Activated CD4-positive, alpha-beta T cell treated with anti-CD3 and anti-CD28 coated beads, Interleukin-2, amount 10 ng/mL, durations not matched to agents 7 days and 5 days (primary cell): ENCODE measurements around the gene PAFAH2. TPM values are rescaled to one million over a fixed set of nuclear protein-coding genes. Genes with fewer than 3 reads are reported as not detected.
"Not testable (repeated sequence)": the region's sequence is repeated elsewhere in the genome, so short reads cannot be mapped to it uniquely, and the experiment has no call there.

Experiments
- CTCF ChIA-PET: fragments of 350-600 bp; sonication (Branson Sonifier 250); formaldehyde crosslinking; loops from one replicate; lab custom pipeline; 2021; ENCODE audit warnings: antibody characterized with exemption; lab: Charles Lee
- POLR2A ChIA-PET: fragments of 350-600 bp; sonication (Branson Sonifier 250); formaldehyde crosslinking; loops from one replicate; lab custom pipeline; 2021; ENCODE audit warnings: antibody characterized with exemption; lab: Charles Lee
- DNase-seq: peaks from one replicate; pipeline ENCODE4 v3.0.0-alpha.2; 2020
- H3K27ac Mint-ChIP-seq: one replicate; pipeline ENCODE4 v1.8.0; 2021; ENCODE audit warnings: mild to moderate bottlenecking, moderate library complexity, mixed read lengths
- H3K27me3 Mint-ChIP-seq: one replicate; pipeline ENCODE4 v1.8.0; 2021; ENCODE audit warnings: mixed read lengths
- H3K36me3 Mint-ChIP-seq: one replicate; pipeline ENCODE4 v1.8.0; 2021; ENCODE audit warnings: low read depth, mixed read lengths
- H3K4me1 Mint-ChIP-seq: one replicate; pipeline ENCODE4 v1.8.0; 2021; ENCODE audit warnings: mixed read lengths
- H3K4me3 Mint-ChIP-seq: one replicate; pipeline ENCODE4 v1.8.0; 2021; ENCODE audit warnings: mild to moderate bottlenecking, moderate library complexity, mixed read lengths
- H3K9me3 Mint-ChIP-seq: one replicate; pipeline ENCODE4 v1.8.0; 2021; ENCODE audit warnings: mixed read lengths
- total RNA-seq, 2 experiments: library from RNA; stranded (reverse); gene quantifications; one replicate each; pipeline ENCODE4 v1.2.3, GENCODE V29; 2021

Gene PAFAH2
- total RNA-seq, 2 experiments from 2014 or later: 10.1 to 11.9 TPM

DNA sequence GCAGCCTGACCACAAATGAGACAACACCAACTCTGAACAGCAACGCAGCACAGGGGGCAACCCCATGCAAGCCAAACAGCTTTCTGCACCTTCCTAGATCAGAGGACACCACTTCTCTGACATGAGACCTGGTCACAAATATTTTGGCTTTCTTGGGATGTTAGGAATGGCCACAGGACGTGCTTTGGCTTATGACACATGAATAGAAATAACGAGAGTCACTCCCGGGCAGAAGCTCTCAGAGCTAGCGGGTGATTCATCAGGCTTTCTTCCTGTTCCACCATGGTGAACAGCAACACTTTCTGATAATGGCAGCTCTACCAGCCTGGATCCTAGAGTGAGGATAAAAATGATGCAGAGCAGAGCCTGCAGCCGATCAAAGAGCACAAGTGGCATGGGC lies 39.4 kb downstream of the PAFAH2 start:
- H3K27me3 Mint-ChIP-seq: no peaks in the 10 kb centered on the region
- peaks cover 8% of the 10 kb centered on the region for H3K4me1 Mint-ChIP-seq
- no peak overlapping the region for H3K4me3 Mint-ChIP-seq
- H3K36me3 Mint-ChIP-seq: peaks cover 58% of the 10 kb centered on the region
- ChIA-PET CTCF (no interaction called here), POLR2A (no interaction called here)
- H3K27ac Mint-ChIP-seq: no peak overlapping the region
- peaks cover 2% of the 10 kb centered on the region for H3K9me3 Mint-ChIP-seq
- DNase-seq: no peak

DNA sequence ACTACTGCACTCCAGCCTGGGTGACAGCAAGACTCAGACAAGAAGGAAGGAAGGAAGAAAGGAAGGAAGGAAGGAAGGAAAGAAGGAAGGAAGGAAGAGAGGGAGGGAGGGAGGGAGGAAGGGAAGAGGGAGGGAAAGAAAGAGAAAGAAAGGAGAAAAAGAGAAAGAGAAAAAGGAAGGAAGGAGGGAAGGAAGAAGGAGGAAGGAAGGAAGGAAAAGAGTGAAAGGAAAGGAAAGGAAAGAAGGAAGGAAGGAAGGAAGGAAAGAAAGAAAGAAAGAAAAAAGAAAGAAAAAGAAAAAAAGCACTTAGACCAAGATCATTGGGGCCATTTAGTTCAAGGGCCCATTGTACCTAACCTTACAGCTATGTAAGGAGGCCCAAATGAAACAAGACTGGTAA lies 42.3 kb downstream of the PAFAH2 start:
- Mint-ChIP-seq H3K27ac (no peak overlapping the region), H3K27me3 (no peaks in the 10 kb centered on the region), H3K4me1 (peaks cover 10% of the 10 kb centered on the region), H3K4me3 (no peak overlapping the region), H3K36me3 (peaks cover 34% of the 10 kb centered on the region), H3K9me3 (peaks cover 2% of the 10 kb centered on the region)
- ChIA-PET CTCF (interaction anchor here (0.9 to 1.1 kb wide), 2 partner anchors 42 to 60 kb away, joined by 3 read pairs; partner anchors contain the start of gene PAFAH2), POLR2A (no interaction called here)
- no peak for DNase-seq

DNA sequence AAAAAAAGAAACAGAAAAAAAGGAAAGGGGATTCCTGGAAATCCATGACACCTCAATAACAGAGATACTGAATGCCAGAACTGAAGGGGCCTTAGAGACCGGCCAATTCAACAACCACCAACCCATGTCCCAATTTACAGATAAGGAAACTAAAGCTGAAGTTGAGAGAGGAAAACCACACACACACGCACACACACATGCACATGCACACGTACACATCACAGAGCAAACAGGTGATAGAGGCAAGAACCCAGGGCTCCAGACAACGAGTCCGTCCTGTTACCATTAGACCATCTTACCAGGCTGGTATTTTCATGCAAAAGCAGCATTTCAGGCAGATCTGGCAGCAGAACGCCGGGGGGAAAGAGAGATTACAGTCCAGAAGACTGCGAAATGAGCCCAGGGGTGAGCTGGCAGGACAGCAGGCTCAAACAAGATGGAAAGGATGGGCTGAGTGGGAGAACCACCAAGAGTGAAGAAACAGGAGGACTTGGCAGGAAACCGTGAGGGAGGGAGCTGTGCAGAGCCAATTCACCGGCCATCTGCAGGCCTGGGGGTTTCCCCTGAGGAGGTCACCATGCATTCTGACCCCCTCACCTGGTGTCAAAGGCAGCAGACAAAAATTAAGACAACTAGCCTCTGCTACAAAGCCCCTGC lies 43.5 kb downstream of the PAFAH2 start:
- ChIA-PET POLR2A (no interaction called here), CTCF (interaction anchor here (0.6 to 1.1 kb wide), 2 partner anchors 59 to 64 kb away, joined by 3 read pairs; no protein-coding TSS in a partner anchor)
- no peak for DNase-seq
- no peaks in the 10 kb centered on the region for H3K27me3 Mint-ChIP-seq
- H3K36me3 Mint-ChIP-seq: peaks cover 22% of the 10 kb centered on the region
- peaks cover 10% of the 10 kb centered on the region for H3K4me1 Mint-ChIP-seq
- H3K9me3 Mint-ChIP-seq: peaks cover 2% of the 10 kb centered on the region
- H3K4me3 Mint-ChIP-seq: no peak overlapping the region
- peak overlapping the region; percentile 80 for H3K27ac Mint-ChIP-seq

DNA sequence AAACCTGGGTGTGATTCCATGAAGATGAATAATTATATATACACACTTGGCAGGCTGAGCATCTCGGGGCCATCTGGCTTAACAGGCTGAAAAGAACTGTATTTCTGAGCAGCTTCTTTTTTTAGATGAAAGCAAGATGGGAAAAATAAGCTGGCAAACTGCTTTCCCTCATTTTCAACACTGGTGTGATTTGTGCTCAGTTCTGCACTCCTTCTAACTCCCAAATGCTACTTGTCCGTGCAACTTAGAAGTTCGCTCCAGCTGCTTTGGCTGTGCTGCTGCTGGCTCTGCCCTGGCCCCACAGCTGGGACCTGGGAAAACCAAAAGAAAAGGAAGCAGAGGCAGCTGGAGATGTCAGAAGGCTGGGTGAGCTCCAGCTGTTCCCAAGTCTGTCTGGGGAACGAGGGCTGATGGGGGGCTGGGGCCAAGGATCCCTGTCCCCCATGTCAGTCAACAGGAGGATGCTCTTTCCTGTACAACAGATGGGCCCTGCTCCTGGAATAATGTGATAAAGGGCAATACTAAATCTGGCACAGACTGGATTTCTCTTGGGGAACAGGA lies 44.9 kb downstream of the PAFAH2 start:
- CTCF ChIA-PET: no interaction called here
- no peak overlapping the region for H3K4me3 Mint-ChIP-seq
- DNase-seq: no peak

DNA sequence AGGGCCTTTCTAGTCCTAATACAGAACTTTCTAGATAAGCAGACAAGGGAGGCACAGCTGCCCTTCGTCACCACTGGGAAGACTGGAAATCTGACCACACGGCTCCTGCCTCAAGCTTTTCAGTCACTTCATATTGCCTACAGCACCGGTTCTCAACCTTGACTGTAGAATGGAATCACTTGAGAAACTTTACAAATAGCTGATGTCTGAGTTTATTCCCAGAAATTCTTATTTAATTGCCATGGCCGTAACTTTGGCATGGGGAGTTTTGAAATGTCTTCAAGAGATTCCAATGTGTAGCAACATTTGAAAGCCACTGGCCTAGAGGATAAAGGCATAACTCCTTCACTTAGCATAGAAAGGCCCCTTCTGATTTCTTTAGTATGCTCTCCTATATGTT lies 49.2 kb downstream of the PAFAH2 start:
- ChIA-PET POLR2A (no interaction called here), CTCF (interaction anchor here (0.7 to 1.2 kb wide), 2 partner anchors 49 to 1185 kb away, joined by 3 read pairs; partner anchors contain the start of gene PAFAH2)
- H3K4me3 Mint-ChIP-seq: no peak overlapping the region
- peaks cover 6% of the 10 kb centered on the region for H3K9me3 Mint-ChIP-seq
- no peak overlapping the region for H3K27ac Mint-ChIP-seq
- H3K27me3 Mint-ChIP-seq: no peaks in the 10 kb centered on the region
- H3K4me1 Mint-ChIP-seq: peaks cover 2% of the 10 kb centered on the region
- H3K36me3 Mint-ChIP-seq: peaks cover 3% of the 10 kb centered on the region
- no peak for DNase-seq

More for the DNA sequence above, 44.9 kb downstream of the PAFAH2 start:
- POLR2A ChIA-PET: no interaction called here
- Mint-ChIP-seq H3K9me3 (no peaks in the 10 kb centered on the region), H3K4me1 (peaks cover 10% of the 10 kb centered on the region), H3K36me3 (peaks cover 10% of the 10 kb centered on the region), H3K27ac (no peak overlapping the region), H3K27me3 (no peaks in the 10 kb centered on the region)

DNA sequence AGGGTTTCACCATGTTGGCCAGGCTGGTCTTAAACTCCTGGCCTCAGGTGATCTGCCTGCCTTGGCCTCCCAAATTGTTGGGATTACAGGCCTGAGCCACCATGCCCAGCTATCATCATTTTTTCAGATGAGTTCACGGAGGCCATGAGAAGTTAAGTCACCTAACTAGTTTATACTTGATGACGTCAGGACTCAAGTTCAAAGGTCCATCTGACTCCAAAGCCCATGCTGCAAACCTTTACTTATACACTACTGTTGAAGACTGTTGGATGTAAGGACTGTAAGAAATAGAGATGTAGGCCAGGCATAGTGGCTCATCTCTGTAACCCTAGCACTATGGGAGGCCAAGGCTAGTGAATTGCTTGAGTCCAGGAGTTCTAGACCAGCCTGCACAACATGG lies 50.8 kb downstream of the PAFAH2 start:
- Mint-ChIP-seq H3K4me3 (no peak overlapping the region), H3K27me3 (no peaks in the 10 kb centered on the region), H3K36me3 (peaks cover 8% of the 10 kb centered on the region), H3K9me3 (peaks cover 13% of the 10 kb centered on the region), H3K27ac (no peak overlapping the region), H3K4me1 (no peaks in the 10 kb centered on the region)
- ChIA-PET POLR2A (no interaction called here), CTCF (interaction anchor here (1.1 to 1.3 kb wide), 2 partner anchors 13 to 15 kb away, joined by 3 read pairs; no protein-coding TSS in a partner anchor)
- no peak for DNase-seq

DNA sequence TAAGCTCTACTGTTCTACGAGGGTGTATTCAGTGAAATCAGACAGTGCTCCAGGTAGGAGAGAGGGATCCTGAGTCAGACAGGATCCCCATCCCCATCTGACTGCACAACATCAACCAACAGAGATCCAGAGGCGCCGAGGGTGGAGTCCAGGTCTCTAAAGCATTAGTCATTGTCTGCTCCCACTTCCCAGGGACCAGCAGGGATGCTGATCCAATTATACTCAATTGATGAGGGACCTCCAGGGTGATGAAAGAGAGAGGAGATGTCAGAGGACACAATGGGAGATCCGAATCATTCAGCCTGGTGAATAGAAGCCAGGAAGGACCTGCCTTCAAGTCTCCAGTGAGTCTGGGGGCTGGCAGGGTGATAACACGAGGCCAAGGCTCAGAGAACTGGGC lies 52.1 kb downstream of the PAFAH2 start:
- Mint-ChIP-seq H3K36me3 (peaks cover 8% of the 10 kb centered on the region), H3K4me3 (no peak overlapping the region), H3K27ac (no peak overlapping the region), H3K27me3 (no peaks in the 10 kb centered on the region), H3K4me1 (no peaks in the 10 kb centered on the region), H3K9me3 (peaks cover 13% of the 10 kb centered on the region)
- no peak for DNase-seq
- CTCF ChIA-PET: interaction anchor here (1.2 to 1.3 kb wide), 2 partner anchors 15 to 16 kb away, joined by 3 read pairs; no protein-coding TSS in a partner anchor
- POLR2A ChIA-PET: no interaction called here

DNA sequence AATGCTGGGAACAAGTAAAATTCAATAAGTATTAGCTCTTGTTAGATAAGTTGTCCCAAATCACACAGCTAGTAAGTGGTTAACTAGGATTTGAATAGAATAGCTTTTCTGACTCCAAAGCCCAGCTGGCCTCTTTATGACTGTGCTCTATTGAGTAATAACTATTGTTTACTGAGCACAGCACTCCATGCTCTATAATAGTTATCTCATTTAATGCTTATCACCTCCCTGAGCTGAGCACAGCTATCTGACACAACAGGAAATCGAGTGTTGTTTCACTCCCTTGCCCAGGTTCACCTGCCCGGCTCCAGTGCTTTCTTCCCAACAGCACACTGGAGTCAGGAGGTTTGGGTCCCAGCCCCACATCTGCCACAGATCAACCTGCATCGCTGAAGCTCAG lies 52.9 kb downstream of the PAFAH2 start:
- Mint-ChIP-seq H3K27me3 (no peaks in the 10 kb centered on the region), H3K27ac (no peak overlapping the region), H3K4me3 (no peak overlapping the region), H3K9me3 (peaks cover 13% of the 10 kb centered on the region), H3K4me1 (no peaks in the 10 kb centered on the region), H3K36me3 (peaks cover 8% of the 10 kb centered on the region)
- ChIA-PET CTCF (interaction anchor here (0.5 to 1.2 kb wide), 9 partner anchors 15 to 1097 kb away, joined by 3 to 5 read pairs (median 3); no protein-coding TSS in a partner anchor), POLR2A (no interaction called here)
- DNase-seq: no peak

DNA sequence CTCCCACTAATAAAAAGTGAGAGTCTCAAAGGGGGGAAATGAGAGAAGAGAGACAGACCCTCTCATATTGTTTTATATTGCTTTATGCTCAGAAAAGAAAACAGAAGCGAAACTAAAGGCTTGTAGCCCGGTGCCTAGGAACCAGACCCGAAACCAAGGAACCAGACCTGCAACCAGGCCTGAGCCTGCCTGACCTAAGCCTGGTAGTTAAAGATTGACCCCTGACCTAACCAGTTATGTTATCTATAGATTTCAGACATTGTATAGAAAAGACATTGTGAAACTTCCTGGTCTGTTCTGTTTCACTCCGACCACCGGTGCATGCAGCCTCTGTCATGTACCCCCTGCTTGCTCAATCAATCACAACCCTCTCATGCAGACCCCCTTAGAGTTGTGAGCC lies 54.4 kb downstream of the PAFAH2 start:
- POLR2A ChIA-PET, H3K4me3 Mint-ChIP-seq, H3K36me3 Mint-ChIP-seq, H3K27me3 Mint-ChIP-seq, H3K27ac Mint-ChIP-seq, CTCF ChIA-PET, DNase-seq, H3K4me1 Mint-ChIP-seq: not testable (repeated sequence)
- peaks cover 13% of the 10 kb centered on the region for H3K9me3 Mint-ChIP-seq

DNA sequence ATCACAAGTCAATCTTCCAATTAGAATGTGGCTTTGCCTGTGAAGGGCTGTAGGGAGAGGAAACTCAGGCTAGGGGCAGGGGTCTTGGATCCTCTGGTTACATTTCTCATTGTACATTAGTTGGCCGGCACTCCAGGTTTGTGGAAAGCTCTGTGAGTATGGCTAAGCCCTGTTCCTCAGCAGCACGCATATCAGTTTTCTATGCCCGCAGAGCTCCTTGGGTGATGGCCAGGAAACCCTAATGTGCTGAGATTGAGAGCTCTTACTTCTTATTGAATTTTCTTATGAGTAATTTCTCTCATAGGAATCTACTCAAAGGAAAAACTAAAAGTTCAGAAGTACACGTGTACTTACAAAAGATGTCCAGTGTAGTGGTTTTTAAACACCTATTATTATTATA lies 60.9 kb downstream of the PAFAH2 start:
- peaks cover 7% of the 10 kb centered on the region for H3K27me3 Mint-ChIP-seq
- POLR2A ChIA-PET: no interaction called here
- H3K9me3 Mint-ChIP-seq: no peaks in the 10 kb centered on the region
- H3K27ac Mint-ChIP-seq: no peak overlapping the region
- no peak for DNase-seq
- H3K4me1 Mint-ChIP-seq: peaks cover 2% of the 10 kb centered on the region
- no peaks in the 10 kb centered on the region for H3K36me3 Mint-ChIP-seq
- H3K4me3 Mint-ChIP-seq: no peak overlapping the region
- CTCF ChIA-PET: no interaction called here

DNA sequence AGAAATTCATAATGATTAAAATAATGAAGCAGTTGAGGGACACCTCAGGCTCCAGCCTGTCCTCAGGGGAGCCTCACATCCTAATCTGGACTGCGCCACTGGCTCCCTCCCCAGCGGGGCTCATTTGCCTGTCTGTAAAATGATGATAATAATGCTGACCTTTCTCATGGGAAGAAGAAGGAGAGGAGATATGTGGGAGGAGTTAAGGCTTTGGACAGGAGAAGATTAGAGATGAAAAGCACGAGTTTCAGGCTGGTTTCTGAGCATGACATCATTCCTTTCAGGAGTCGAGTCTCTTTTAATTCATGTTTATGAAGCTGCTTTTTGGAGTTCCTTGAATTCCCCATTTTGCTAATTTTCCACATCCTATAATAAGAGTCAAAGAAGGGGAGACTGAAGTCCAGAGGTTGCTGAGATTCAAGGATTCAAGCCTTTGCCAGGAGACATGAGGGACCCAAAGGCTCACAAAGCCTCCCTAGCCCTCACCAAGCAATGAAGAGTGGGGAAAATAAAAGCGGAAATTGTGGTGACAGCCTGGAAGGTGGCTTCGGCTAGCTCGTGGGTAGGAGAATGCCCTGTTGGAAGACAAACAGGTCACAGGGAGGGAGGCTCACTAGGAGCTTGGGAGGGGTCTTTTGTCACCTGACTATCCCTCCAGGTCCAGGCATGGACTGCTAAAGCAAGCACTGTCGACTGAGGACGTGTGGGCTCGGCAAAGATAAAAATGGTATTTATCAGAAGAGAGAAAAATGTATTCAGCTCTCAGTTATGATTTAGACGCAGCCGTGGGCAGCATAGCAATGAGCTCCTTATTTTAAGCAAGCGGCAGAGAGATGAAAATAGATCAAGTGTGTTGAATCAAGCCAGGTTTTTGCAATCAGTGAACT lies 64.1 kb downstream of the PAFAH2 start:
- Mint-ChIP-seq H3K36me3 (no peaks in the 10 kb centered on the region), H3K4me3 (no peak overlapping the region), H3K9me3 (no peaks in the 10 kb centered on the region), H3K4me1 (peaks cover 2% of the 10 kb centered on the region), H3K27me3 (peaks cover 11% of the 10 kb centered on the region), H3K27ac (no peak overlapping the region)
- ChIA-PET POLR2A (no interaction called here), CTCF (interaction anchor here (0.5 to 1.4 kb wide), 2 partner anchors 13 to 333 kb away, joined by 3 to 5 read pairs; no protein-coding TSS in a partner anchor)
- no peak for DNase-seq

DNA sequence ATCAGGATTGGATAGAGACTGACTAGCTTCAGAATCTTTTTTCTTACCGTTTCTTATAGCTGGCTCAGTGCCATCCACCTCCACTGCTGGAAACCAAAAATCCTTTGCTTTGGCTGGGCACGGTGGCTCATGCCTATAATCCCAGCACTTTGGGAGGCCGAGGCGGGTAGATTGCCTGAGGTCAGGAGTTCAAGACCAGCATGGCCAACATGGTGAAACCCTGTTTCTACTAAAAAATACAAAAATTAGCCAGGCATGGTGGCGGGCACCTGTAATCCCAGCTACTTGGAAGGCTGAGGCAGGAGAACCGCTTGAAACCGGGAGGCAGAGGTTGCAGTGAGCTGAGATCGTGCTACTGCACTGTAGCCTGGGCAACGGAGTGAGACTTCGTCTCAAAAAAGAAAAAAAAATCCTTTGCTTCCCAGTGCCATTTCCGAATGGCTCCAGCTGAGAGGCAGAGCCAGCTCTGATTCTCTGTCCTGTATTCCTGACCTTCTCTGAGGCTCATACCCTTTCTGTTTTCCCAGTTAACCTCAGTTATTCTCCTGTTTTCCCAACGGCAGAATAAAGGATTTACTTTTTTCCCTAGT lies 65.0 kb downstream of the PAFAH2 start:
- H3K4me1 Mint-ChIP-seq, DNase-seq, H3K4me3 Mint-ChIP-seq, H3K9me3 Mint-ChIP-seq, H3K36me3 Mint-ChIP-seq, H3K27ac Mint-ChIP-seq, CTCF ChIA-PET, POLR2A ChIA-PET: not testable (repeated sequence)
- H3K27me3 Mint-ChIP-seq: peaks cover 11% of the 10 kb centered on the region
